ENCODE data around the gene MMP12.

MMP12 gene

GRCh38 chr11:102813484-102813883 lies 61.3 kb downstream of the MMP12 start:
- TF ChIP-seq CTCF (IDR thresholded peaks at IDR 0.05; ENCODE audit: control insufficient read depth, insufficient read depth, low read depth, low read length, missing control alignments): no peak
- DNase-seq (ENCODE audit: low read depth): no peak
- H3K4me3 ChIP-seq (ENCODE audit: control insufficient read depth, low read depth, low read length): no peak overlapping the region

Measured in AG09309 (cell line).